ENCODE measurements around the gene UBAC2.

Gene UBAC2

DNA sequence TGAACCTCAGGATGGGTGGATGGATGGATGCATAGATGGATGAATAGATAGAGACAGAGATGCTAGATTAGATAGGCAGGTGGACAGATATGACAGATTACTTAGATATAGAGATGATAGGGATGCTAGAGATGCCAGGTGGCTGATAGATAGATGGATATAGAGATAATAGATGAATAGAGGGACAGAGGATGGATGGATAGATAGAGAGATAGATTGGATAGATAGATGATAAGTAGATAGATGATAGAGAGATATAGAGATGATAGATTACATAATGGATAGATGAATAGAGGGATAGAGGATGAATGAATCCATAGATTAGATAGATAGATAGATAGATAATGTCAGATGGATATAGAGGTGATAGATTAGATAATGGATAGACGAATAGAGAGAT lies 212.2 kb downstream of the UBAC2 start:
- DNase-seq (ENCODE audit: extremely low spot score) = no peak
- TF ChIP-seq, protein P1, sequence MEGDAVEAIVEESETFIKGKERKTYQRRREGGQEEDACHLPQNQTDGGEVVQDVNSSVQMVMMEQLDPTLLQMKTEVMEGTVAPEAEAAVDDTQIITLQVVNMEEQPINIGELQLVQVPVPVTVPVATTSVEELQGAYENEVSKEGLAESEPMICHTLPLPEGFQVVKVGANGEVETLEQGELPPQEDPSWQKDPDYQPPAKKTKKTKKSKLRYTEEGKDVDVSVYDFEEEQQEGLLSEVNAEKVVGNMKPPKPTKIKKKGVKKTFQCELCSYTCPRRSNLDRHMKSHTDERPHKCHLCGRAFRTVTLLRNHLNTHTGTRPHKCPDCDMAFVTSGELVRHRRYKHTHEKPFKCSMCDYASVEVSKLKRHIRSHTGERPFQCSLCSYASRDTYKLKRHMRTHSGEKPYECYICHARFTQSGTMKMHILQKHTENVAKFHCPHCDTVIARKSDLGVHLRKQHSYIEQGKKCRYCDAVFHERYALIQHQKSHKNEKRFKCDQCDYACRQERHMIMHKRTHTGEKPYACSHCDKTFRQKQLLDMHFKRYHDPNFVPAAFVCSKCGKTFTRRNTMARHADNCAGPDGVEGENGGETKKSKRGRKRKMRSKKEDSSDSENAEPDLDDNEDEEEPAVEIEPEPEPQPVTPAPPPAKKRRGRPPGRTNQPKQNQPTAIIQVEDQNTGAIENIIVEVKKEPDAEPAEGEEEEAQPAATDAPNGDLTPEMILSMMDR (IDR thresholded peaks at IDR 0.05; ENCODE audit: control extremely low read depth, extremely low read depth, low read depth, missing control alignments) = no peak
- ChIA-PET POLR2A (no interaction called here), CTCF (interaction anchor here (0.9 to 9.5 kb wide), 8 partner anchors 8 to 236 kb away, joined by 3 to 86 read pairs (median 4); no protein-coding TSS in a partner anchor)

DNA sequence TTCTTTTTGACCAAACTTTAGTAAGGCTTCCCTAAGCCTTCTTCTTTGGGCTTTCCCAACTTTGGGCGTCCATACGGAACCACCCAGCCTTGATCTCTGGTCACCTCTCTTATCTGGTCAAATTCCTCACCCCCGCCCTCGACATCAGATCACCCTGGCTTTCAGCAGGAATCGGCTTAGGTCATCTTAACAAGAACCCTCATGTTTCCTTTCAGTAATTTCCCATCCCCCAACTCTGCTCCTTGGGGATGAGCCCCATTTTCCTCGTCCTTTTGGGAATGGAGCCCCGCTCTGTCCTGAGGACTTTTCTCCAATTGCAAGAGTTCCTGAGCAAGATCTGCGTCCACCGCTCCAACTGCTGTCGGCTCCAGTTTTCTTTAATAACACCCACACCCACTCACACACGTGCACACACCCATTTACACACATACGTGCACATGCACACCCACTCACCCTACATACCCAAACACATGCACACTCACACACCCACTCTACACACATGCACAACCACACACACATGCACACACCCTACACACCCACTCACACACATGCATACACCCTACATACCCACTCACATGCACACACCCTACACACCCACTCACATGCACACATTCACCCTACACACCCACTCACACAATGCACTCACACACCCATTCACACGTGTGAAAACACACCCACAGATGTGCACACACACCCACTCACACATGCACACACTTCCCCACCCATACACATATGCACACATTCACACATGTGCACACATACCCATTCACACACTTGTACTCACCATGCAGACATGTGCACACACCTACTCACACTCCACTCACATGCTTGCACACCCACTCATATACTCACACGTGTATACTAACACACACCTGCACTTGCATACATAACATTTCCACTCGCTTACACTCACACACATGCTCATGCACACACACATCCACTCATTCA lies 213.7 kb downstream of the UBAC2 start:
- DNase-seq (ENCODE audit: extremely low spot score) = no peak
- CTCF ChIA-PET = interaction anchor here (0.9 to 6.7 kb wide), 5 partner anchors 8 to 92 kb away, joined by 3 to 54 read pairs (median 3); no protein-coding TSS in a partner anchor
- POLR2A ChIA-PET = no interaction called here
- TF ChIP-seq, protein P1 (IDR thresholded peaks at IDR 0.05; ENCODE audit: control extremely low read depth, extremely low read depth, low read depth, missing control alignments) = no peak

DNA sequence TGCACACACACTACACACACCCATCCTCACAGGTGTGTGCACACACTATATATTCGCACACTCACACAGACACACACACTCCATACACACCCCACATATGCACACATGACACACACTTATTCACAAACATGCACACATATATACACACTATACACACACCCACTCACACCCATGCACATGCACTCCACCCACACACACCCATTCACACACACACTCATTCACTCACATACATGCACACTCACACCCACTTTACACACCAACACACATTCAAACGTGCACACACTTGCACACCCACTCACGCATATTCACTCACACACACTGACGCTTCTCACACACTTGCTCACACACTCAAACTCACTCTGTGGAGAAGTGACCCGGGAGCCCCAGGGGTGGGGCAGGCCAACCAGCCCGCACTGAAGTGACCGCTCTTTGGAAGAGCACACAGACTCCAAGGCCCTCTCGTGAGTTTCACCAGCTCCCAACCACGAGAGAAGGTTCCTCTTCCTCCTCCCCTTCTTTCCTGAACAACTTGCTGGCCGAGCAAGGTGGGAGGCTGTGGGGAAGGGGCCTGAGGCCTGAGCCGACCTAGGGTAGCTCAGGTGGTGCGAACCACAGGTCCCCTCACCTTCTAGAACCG lies 214.5 kb downstream of the UBAC2 start:
- ChIA-PET POLR2A (no interaction called here), CTCF (interaction anchor here (0.9 to 6.2 kb wide), 2 partner anchors 21 to 26 kb away, joined by 3 to 50 read pairs; no protein-coding TSS in a partner anchor)
- TF ChIP-seq, protein P1 (IDR thresholded peaks at IDR 0.05; ENCODE audit: control extremely low read depth, extremely low read depth, low read depth, missing control alignments) = no peak

DNA sequence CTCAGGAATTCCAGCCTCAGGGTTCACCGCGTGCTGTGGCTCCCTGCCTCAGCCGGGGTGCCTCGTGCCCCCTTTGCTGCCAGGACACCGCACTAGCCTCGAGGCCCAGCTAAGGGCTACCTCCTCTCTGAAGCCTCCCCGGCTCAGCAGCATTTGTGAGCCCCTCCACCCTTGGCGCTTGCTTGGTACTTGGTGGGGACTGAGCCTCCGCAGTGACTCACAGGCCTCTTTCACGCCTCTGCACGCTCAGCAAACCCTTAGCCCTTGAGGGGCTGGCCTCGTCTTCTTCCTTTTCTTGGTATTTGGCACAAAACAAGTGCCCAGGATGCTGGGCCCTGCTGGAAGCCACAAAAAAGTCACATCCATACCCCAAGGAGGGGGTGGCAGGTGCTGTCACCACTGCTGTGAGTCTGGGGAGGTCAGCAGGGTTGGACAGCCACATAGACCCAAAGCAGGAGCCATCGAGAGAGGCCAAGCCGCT lies 215.2 kb downstream of the UBAC2 start:
- TF ChIP-seq, protein P1 (IDR thresholded peaks at IDR 0.05; ENCODE audit: control extremely low read depth, extremely low read depth, low read depth, missing control alignments) = no peak
- CTCF ChIA-PET = interaction anchor here (0.9 to 6.2 kb wide), 2 partner anchors 21 to 27 kb away, joined by 3 to 50 read pairs; no protein-coding TSS in a partner anchor
- POLR2A ChIA-PET = no interaction called here
- DNase-seq (ENCODE audit: extremely low spot score) = no peak

More for the DNA sequence above, 214.5 kb downstream of the UBAC2 start:
- no peak for DNase-seq (ENCODE audit: extremely low spot score)

DNA sequence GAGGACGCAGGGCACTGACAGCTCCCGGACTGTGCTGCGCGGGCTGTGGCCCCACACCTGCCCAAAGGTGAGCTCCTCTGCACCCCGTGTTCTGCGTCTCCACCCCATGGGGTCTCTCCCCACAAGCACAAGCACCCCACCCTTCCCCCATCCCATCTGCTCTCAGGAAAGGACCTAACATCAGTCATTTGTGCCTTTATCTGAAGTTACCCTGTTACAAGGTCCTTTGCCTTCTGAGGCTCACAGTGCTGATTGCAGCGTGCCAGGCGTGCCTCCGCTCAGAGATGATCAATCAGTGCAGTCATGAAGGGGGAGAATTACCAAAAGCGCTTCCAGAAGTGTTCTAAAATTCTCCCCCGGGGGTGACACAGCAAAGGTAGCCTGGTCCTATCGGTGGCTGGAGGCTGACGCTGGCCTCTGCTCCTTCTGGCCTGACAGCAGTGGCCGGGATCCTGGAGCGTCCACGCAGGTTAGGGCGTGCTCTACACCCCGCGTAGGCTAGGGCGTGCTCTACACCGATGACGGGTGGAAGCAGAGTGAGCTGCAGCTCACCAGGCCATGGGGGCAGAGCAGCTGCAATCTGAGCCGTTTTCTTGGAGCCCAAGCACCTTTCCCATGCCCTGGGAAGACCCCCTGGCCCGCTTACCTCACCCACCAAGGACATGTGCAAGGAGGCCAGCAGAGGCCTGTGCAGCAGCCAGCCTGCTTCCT lies 215.9 kb downstream of the UBAC2 start:
- POLR2A ChIA-PET = no interaction called here
- no peak for DNase-seq (ENCODE audit: extremely low spot score)
- CTCF ChIA-PET = interaction anchor here (4.1 to 6.2 kb wide), 2 partner anchors 27 to 147 kb away, joined by 17 to 50 read pairs; no protein-coding TSS in a partner anchor
- TF ChIP-seq, protein P1 (IDR thresholded peaks at IDR 0.05; ENCODE audit: control extremely low read depth, extremely low read depth, low read depth, missing control alignments) = no peak
